ENCODE results near the gene RYR2.

Gene RYR2

GRCh38 chr1:237309595-237310118 lies 267.7 kb downstream of the RYR2 start:
- DNase-seq = no peak
- TF ChIP-seq CTCF (IDR thresholded peaks at IDR 0.05; ENCODE audit: low read depth, low read length) = no peak

GRCh38 chr1:237316352-237316751 lies 274.4 kb downstream of the RYR2 start:
- no peak for DNase-seq
- TF ChIP-seq CTCF (IDR thresholded peaks at IDR 0.05; ENCODE audit: low read depth, low read length) = no peak
- no peak overlapping the region for H3K4me3 ChIP-seq (ENCODE audit: low read depth, low read length)
- H3K36me3 ChIP-seq = no peaks in the 10 kb centered on the region
- no peaks in the 10 kb centered on the region for H3K9me3 ChIP-seq
- no peaks in the 10 kb centered on the region for H3K4me1 ChIP-seq
- no peaks in the 10 kb centered on the region for H3K27me3 ChIP-seq

More at GRCh38 chr1:237309595-237310118, 267.7 kb downstream of the RYR2 start:
- peaks cover 3% of the 10 kb centered on the region; the same call in 1 of the 2 replicates for H3K4me1 ChIP-seq
- H3K4me3 ChIP-seq (ENCODE audit: low read depth, low read length) = no peak overlapping the region
- H3K9me3 ChIP-seq = no peaks in the 10 kb centered on the region
- no peaks in the 10 kb centered on the region for H3K36me3 ChIP-seq
- no peaks in the 10 kb centered on the region for H3K27me3 ChIP-seq

DNA sequence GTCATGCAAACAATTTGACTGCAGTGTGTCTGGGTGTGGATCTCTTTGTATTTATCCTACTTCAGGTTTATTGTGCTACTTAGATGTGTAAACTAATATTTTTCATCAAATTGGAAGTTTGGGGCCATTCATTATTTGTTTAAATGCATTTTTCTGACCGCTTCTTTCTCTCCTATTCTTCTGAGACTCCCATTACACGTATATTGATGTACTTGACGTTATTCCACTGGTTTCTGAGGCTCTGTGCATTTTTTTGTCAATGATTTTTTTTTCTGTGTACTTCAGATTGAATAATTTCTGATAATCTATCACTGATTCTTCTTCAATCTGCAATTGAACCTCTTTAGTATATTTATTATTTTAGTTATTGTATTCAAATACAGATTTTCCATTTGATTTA lies 276.8 kb downstream of the RYR2 start:
- Histone ChIP-seq H3K36me3 (no peaks in the 10 kb centered on the region), H3K4me3 (ENCODE audit: low read depth, low read length) (no peak overlapping the region), H3K9me3 (no peaks in the 10 kb centered on the region), H3K27me3 (no peaks in the 10 kb centered on the region), H3K4me1 (no peaks in the 10 kb centered on the region)
- no peak for TF ChIP-seq CTCF (IDR thresholded peaks at IDR 0.05; ENCODE audit: low read depth, low read length)
- DNase-seq = no peak

GRCh38 chr1:237320890-237321289 lies 278.9 kb downstream of the RYR2 start:
- Histone ChIP-seq H3K36me3 (no peaks in the 10 kb centered on the region), H3K4me3 (ENCODE audit: low read depth, low read length) (no peak overlapping the region), H3K27me3 (no peaks in the 10 kb centered on the region), H3K4me1 (no peaks in the 10 kb centered on the region), H3K9me3 (no peaks in the 10 kb centered on the region)
- TF ChIP-seq CTCF (IDR thresholded peaks at IDR 0.05; ENCODE audit: low read depth, low read length) = no peak
- DNase-seq = no peak

DNA sequence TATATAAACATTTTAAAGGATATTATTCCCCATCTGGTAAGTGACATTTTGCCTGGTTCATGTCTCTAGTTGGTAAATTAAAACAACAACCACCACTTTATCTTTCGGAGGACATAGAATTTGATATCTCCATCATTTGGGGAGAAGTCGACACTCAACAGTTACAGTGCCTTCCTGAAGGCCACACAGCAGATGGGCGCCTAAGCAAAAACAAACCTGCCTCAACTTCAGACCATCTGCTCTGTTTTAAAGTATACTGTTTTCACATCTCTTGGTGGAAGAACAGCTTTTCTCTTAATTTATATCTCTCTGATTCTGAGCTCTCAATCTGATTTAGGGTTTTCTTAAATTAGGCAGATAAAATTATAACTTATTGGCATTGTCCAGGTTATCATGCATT lies 282.2 kb downstream of the RYR2 start:
- TF ChIP-seq CTCF (IDR thresholded peaks at IDR 0.05; ENCODE audit: low read depth, low read length) = no peak
- DNase-seq = no peak
- Histone ChIP-seq H3K27me3 (no peaks in the 10 kb centered on the region), H3K4me1 (no peaks in the 10 kb centered on the region), H3K9me3 (no peaks in the 10 kb centered on the region), H3K36me3 (no peaks in the 10 kb centered on the region), H3K4me3 (ENCODE audit: low read depth, low read length) (no peak overlapping the region)

DNA sequence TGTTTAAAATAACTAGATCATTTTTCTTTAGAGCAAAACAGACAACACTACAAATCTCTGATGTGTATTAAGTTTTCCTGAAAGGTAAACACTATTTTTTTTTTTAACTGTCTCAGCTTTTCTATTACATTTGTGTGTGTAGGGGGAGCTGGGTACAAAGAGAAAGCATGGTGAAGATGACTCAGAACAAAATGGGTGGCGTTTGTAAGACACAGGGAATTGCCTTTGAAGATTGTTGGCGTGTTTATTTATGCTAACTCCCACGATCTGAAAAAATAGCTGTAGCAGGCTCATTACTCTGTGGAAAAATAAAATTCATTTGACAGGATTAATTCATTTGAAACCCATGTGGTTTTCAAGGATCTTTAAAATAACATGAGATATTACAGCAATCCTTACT lies 285.1 kb downstream of the RYR2 start:
- Histone ChIP-seq H3K36me3 (no peaks in the 10 kb centered on the region), H3K4me1 (no peaks in the 10 kb centered on the region), H3K9me3 (no peaks in the 10 kb centered on the region), H3K27me3 (no peaks in the 10 kb centered on the region), H3K4me3 (ENCODE audit: low read depth, low read length) (no peak overlapping the region)
- TF ChIP-seq CTCF (IDR thresholded peaks at IDR 0.05; ENCODE audit: low read depth, low read length) = no peak
- no peak for DNase-seq

Measured in BE2C (cell line).